GM18867 (cell line): ENCODE results near the gene WDR4.
"Not testable (repeated sequence)": the region's sequence is repeated elsewhere in the genome, so short reads cannot be mapped to it uniquely, and the experiment has no call there.

Experiments
- ATAC-seq: cut with Tn5 transposase; IDR thresholded peaks from one replicate; pipeline ENCODE4 v1.9.1; 2021; ENCODE audit warnings: mild to moderate bottlenecking, moderate library complexity; ENCODE audit not compliant: unreplicated experiment

WDR4 gene

GRCh38 chr21:42878993-42879787, at the start of gene WDR4:
Gene WDR4 (minus strand): TSS chr21:42879539. CDS start chr21:42879495, 44 bp downstream.
- ATAC-seq: peak; percentile 87

GRCh38 chr21:42927474-42928200, 48.3 kb upstream of the WDR4 start:
- ATAC-seq: not testable (repeated sequence)

- no peak for ATAC-seq
These were observed 46.0 kb upstream of the WDR4 start, which contains the start of gene ERVH48-1 for GRCh38 chr21:42925114-42925926. Gene ERVH48-1 (minus strand): TSS chr21:42925630. CDS start chr21:42919006, 6,624 bp downstream.

- no peak for ATAC-seq
These were observed 45.1 kb upstream of the WDR4 start for GRCh38 chr21:42924433-42924751.

- ATAC-seq: peak; percentile 50
These were observed 44.5 kb upstream of the WDR4 start for GRCh38 chr21:42923553-42924432.

DNA sequence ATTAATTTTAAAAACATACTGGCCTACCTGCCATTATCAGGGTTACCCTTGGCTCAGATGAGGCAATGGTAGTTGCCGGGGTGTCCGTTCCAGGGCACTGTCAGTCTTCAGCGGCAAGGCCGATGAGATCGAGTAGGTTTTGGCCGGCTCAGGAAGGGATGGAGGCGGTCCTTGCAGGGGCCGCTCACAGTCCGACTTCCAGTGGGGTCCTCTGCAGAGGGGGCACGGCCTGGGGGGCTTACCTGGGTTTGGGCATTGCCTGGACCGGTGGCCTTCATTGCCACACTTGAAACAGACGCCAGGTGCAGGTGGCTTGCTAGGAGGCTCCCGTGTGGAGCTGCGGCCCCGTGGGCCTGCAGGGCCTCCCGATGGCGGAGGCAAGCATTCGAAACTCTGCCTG, 43.6 kb upstream of the WDR4 start:
- no peak for ATAC-seq

GRCh38 chr21:42921927-42922326, 42.6 kb upstream of the WDR4 start:
- no peak for ATAC-seq

DNA sequence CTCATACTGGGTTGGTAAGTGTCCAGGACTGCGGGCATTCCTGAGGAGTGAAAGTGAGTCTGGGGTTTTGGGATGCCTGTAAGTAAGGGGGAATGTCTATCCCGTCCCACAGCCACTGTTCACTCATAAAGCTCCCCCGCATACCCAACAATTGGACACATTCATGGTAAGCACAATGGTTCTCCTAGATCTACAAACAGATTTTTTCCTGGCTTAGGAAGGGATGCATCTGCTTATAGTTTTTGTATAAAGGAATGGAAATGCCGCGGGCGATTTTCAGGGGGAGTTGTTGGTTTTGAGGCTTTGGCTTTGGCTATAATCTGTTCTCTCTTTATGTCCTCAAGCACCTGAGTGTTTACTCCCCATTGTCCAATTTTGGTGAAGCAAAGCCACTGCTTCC, 39.0 kb upstream of the WDR4 start:
- no peak for ATAC-seq

DNA sequence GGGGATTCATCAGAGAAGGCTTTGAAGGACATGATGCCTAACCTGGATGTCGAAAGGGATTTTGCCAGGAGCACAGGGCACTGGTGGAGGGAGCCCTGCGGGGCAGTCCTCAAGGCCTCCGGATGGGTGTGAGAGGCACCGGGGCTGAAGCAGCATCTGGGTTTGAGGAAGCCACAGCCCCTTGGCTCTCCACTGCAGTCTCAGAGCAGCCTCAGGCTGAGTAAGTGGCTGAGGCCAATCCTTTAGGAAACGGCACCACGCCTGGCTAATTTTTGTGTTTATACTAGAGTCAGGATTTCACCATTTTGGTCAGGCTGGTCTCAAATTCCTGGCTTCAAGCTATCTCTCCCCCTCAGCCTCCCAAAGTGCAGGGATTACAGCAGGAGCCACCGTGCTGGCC, 34.1 kb upstream of the WDR4 start:
- ATAC-seq: no peak

DNA sequence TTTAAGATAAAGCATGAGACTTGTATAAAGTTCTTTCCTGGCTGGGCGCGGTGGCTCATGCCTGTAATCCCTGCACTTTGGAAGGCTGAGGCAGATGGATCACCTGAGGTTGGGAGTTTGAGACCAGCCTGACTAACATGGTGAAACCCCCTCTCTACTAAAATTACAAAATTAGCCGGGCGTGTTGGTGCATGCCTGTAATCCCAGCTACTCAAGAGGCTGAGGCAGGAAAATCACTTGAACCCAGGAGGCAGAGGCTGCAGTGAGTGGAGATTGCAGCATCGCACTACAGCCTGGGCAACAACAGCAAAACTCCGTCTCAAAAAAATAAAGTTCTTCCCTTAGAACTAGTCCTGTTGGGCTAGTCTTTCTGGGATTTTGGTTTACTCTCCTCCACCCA, 32.6 kb upstream of the WDR4 start:
- not testable (repeated sequence) for ATAC-seq

- not testable (repeated sequence) for ATAC-seq
These were observed 29.1 kb upstream of the WDR4 start for GRCh38 chr21:42908484-42908883.

GRCh38 chr21:42906233-42906632, 26.9 kb upstream of the WDR4 start:
- ATAC-seq: no peak

- ATAC-seq: no peak
These were observed 25.9 kb upstream of the WDR4 start for GRCh38 chr21:42905195-42905594.

DNA sequence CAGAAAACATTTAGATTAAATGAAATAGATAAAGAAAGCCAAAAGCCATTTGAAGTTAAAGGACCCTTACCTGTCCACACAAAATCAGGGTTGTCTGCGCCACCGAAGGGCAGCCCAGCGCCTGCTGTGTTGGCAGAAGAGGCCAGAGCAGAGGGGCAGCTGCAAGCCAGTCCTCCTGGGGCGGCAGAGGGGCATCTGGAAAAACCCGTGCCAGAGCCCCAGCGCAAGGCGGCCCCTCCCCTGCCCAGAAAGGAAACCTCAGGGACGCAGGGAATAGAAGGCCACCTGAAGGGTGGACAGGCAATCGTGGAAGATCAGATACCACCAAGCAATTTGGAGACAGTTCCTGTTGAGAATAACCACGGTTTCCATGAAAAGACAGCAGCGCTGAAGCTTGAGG, 24.5 kb upstream of the WDR4 start:
- no peak for ATAC-seq

- ATAC-seq: no peak
These were observed 21.1 kb upstream of the WDR4 start for GRCh38 chr21:42900446-42900845.

DNA sequence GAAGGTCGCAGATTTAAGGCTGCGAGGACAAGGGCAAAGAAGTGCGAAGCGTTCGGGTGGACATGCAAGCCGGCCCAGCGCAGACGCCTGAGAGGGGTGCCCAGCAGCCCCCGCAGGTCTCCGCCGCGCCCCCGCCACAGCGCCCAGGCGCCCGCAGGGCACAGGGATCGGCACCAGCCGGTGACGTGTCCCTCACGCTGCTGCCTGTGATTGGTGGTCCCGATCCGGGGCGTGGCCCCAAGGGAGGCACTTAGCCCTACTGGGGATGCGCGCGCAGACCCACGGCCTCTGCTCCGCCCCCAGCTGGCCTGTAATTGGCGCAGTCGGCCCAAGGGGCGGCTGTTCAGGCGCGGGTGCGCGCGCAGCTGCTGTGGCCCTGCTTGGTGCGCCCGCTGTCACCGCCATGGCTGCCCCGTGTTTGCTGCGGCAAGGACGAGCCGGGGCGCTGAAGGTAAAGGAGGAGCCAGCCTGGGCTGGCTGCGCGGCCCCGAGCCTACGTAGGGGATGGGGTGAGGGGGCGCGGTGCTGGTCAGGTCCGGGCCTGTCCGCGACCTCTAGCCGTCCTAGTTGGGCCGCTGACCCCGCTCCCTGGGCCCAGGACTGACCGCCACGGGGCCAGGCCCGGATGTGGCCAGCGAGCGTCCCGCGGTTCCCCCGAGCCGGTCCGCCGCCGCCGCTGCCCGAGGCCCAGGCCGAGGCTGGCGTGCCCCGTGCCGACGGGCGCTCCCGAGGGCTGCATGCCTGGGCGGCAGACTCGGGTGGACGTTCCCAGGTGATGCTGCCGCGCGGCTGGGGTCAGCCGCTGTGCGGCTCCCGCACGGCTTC, 13.8 kb upstream of the WDR4 start, which contains the start of gene NDUFV3:
Gene NDUFV3 (plus strand): TSS at position 379 of the 825 bp plus-strand sequence. CDS start 25 bp downstream, at position 404.
- ATAC-seq: peak; percentile 91

- no peak for ATAC-seq
These were observed 13.2 kb upstream of the WDR4 start for GRCh38 chr21:42892582-42892930.

DNA sequence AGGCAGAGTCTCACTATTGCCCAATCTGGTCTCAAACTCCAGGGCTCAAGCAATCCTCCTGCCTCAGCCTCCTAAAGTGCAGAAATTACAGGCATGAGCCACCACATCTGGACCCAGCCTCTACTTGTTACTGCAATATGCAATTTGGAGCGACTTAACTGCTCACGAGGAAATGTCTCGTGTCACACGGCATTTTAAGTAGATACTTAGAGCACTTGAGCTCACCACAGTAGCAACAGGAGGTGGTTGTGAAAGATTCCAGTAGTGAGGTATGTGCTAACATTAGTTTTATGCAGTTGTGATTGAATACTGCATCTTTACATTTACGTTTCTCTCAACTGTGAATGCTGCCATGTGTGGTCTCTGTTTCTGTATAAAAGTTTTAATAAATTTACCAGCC, 8.0 kb upstream of the WDR4 start:
- ATAC-seq: no peak

DNA sequence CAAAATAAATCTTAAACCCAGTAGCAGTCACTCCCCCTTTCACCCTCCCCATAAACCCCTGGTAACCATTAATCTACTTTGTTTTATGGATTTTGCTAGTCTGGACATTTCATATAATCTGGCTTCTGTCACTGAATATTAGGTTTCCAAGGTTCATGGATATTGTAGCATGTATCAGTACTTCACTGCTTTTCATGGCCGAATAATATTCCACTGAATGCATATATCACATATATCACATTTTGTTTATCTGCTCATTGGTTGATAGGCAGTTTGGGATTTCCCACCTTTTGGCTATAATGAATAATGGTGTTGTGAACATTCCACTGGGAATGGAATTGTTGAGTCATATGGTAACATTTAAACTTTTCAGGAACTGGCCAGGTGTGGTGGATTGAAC, 4.6 kb upstream of the WDR4 start:
- no peak for ATAC-seq

GRCh38 chr21:42880352-42880751, 1.0 kb upstream of the WDR4 start:
- no peak for ATAC-seq
